ENCODE data around the gene PDZD4. TPM values are rescaled to one million over a fixed set of nuclear protein-coding genes. Genes with fewer than 3 reads are reported as not detected.

The PDZD4 gene
- total RNA-seq, 1 donor: 0.09 TPM

- no peak for TF ChIP-seq CTCF (IDR thresholded peaks at IDR 0.05; ENCODE audit: insufficient read depth, low read length)
- DNase-seq (ENCODE audit: low read depth): no peak
- H3K4me3 ChIP-seq (ENCODE audit: low read depth, low read length): no peak overlapping the region
Measured at GRCh38 chrX:153778181-153778580, 52.2 kb downstream of the PDZD4 start.

DNA sequence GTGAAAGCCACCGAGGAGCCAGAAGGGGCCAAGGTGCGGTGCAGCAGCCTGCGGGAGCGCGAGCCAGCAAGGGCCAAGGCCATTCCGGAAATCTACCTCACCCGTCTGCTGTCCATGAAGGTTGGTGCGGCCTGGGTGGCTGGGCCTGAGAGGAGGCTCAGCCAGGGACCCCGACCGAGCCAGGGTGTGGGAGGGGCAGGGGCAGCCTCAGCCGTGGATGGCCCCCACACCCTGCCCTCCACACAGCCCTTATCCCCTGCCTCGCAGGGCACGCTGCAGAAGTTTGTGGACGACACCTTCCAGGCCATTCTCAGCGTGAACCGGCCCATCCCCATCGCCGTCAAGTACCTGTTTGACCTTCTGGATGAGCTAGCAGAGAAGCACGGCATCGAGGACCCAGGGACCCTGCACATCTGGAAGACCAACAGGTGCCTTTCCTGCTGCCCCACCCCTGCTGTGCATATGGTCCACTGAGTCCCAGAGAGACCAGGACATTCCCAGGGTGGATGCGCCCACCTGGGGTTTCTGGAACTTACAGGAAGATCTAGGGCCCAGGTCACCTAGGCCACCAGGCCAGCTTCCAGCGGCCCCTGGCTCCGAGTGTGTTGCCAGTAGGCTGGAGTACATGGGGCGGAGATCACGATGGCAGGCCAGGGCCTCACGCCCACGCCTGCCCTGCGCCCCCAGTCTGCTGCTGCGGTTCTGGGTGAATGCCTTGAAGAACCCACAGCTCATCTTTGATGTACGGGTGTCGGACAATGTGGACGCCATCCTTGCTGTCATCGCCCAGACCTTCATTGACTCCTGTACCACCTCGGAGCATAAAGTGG, 52.9 kb downstream of the PDZD4 start:
- no peak for TF ChIP-seq CTCF (IDR thresholded peaks at IDR 0.05; ENCODE audit: insufficient read depth, low read length)
- H3K4me3 ChIP-seq (ENCODE audit: low read depth, low read length): no peak overlapping the region
- DNase-seq (ENCODE audit: low read depth): no peak

DNA sequence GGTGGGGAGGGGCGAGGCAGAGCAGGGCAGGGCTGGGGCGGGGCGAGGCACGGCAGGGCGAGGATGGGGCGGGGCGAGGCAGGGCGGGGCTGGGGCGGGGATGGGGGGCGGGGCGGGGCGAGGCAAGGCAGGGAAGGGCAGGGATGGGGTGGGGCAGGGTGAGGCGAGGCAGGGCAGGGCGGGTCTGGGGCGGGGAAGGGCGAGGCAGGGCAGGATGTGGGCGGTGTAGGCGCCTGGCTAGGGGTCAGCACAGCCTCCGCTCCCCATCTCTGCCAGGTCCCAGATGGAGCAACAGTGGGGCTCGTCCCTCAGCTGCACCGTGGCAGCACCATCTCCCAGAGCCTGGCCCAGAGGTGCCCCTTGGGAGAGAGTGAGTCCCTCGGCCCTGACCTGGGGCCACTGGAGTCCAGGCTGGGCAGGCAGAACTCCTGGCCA, 53.7 kb downstream of the PDZD4 start:
- no peak overlapping the region for H3K4me3 ChIP-seq (ENCODE audit: low read depth, low read length)
- TF ChIP-seq CTCF (IDR thresholded peaks at IDR 0.05; ENCODE audit: insufficient read depth, low read length): no peak
- DNase-seq (ENCODE audit: low read depth): no peak

DNA sequence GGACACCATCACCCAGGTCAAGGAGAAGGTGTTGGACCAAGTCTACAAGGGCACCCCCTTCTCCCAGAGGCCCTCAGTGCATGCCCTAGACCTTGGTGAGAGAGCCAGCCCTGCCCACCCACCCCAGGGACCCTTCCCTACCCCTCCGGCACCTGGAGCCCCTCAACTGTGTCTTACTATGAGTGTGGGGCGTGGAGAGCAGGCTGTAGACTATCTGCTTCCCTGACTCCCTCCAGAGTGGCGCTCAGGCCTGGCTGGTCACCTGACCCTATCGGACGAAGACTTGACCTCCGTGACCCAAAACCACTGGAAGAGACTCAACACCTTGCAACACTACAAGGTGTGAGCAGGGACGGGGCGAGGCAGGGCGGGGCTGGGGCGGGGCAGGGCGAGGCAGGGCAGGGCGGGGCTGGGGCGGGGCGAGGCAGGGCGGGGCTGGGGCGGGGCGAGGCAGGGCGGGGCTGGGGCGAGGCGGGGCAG, 54.2 kb downstream of the PDZD4 start:
- H3K4me3 ChIP-seq (ENCODE audit: low read depth, low read length): no peak overlapping the region
- DNase-seq (ENCODE audit: low read depth): no peak
- no peak for TF ChIP-seq CTCF (IDR thresholded peaks at IDR 0.05; ENCODE audit: insufficient read depth, low read length)

- H3K4me3 ChIP-seq (ENCODE audit: low read depth, low read length): no peak overlapping the region
- no peak for DNase-seq (ENCODE audit: low read depth)
- TF ChIP-seq CTCF (IDR thresholded peaks at IDR 0.05; ENCODE audit: insufficient read depth, low read length): no peak
Measured at GRCh38 chrX:153775293-153776119, 54.8 kb downstream of the PDZD4 start.

DNA sequence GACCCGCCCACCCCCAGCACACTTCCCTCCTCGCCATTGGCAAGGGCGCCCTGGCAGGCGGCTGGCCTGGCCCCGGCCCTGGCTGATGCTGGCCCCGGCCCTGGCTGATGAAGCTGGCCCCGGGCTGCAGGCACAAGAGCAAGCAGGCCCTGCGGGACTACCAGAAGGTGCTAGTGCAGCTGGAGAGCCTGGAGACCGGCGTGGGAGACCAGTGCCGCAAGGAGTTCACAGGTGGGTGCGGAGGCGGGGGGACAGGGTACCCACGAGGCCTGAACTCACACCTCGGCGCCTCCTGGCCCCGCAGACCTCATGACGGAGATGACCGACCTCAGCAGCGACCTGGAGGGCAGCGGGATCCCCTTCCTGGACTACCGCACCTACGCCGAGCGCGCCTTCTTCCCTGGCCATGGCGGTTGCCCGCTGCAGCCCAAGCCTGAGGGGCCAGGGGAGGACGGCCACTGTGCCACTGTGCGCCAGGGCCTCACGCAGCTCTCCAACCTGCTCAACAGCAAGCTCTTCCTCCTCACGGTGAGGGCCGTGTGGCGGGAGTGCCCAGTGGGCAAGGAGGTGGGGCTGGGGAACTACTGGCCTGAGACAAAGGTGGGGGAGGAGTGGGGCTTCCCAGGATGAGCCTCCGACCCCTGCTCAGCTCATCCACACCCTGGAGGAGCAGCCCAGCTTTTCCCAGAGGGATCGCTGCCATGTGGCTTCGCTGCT, 55.6 kb downstream of the PDZD4 start:
- no peak for TF ChIP-seq CTCF (IDR thresholded peaks at IDR 0.05; ENCODE audit: insufficient read depth, low read length)
- DNase-seq (ENCODE audit: low read depth): no peak

More for the DNA sequence above, 55.6 kb downstream of the PDZD4 start:
- H3K4me3 ChIP-seq (ENCODE audit: low read depth, low read length): no peak overlapping the region

All from fibroblast of the aortic adventitia (primary cell).